Gastrocnemius medialis (tissue), 4 donors: ENCODE data around the gene HNRNPH3.

Experiments used
- CTCF ChIP-seq, 5 experiments: fragments of 450-650 bp in 3 of 5; fragments of 200-600 bp in 2 of 5; sonication (generic) in 2 of 5; IDR thresholded peaks in 4 of 5; conservative IDR thresholded peaks in 1 of 5; 1 replicate in 4 of 5; 2 replicates in 1 of 5; pipeline ENCODE4 v1.5.1; 2016 to 2019; ENCODE audit warnings: antibody characterized with exemption in 5 of 5, mild to moderate bottlenecking in 3 of 5, moderate library complexity in 3 of 5
- POLR2A ChIP-seq, 2 donors: fragments of 450-650 bp; IDR thresholded peaks; one replicate each; pipeline ENCODE4 v1.6.1; 2017; ENCODE audit warnings: antibody characterized with exemption in 2 of 2, mild to moderate bottlenecking in 2 of 2, moderate library complexity in 2 of 2

- TF ChIP-seq CTCF (IDR thresholded peaks at IDR 0.05 in 4 of 5, conservative IDR thresholded peaks at IDR 0.05 in 1 of 5), result peak; percentile 29 to 62 (median 33)
- no peak for TF ChIP-seq POLR2A (IDR thresholded peaks at IDR 0.05)
These were observed 16.4 kb downstream of the HNRNPH3 start for GRCh38 chr10:68348265-68348741.
